Smooth muscle cell (in vitro differentiated cells): Measurements from ENCODE around the gene MEOX1. TPM values are rescaled to one million over a fixed set of nuclear protein-coding genes. Genes with fewer than 3 reads are reported as not detected.
A peak's percentile ranks its signal among the peaks of the same experiment; 100 is the strongest.

Experiments
- DNase-seq: peaks from one replicate; lab custom pipeline; 2025; ENCODE audit not compliant: unreplicated experiment; lab: John Stamatoyannopoulos, UW
- H2AFZ ChIP-seq: fragments of 200-600 bp; sonication (generic); 2 replicates; pipeline ENCODE4 v1.6.0; 2016; ENCODE audit warnings: antibody characterized with exemption, low read depth, mild to moderate bottlenecking
- H3F3A ChIP-seq: fragments of 200-600 bp; sonication (generic); 2 replicates; pipeline ENCODE4 v1.6.0; 2017; ENCODE audit warnings: antibody characterized with exemption, low read depth
- H3K27ac ChIP-seq: fragments of 200-600 bp; sonication (generic); 2 replicates; pipeline ENCODE4 v1.5.1; 2016; ENCODE audit warnings: low read depth, mild to moderate bottlenecking
- H3K27me3 ChIP-seq: fragments of 200-600 bp; sonication (generic); 2 replicates; pipeline ENCODE4 v1.6.1; 2016; ENCODE audit warnings: low read depth, mild to moderate bottlenecking
- H3K36me3 ChIP-seq: fragments of 200-600 bp; sonication (generic); 2 replicates; pipeline ENCODE4 v1.5.1; 2016; ENCODE audit warnings: low read depth
- H3K4me1 ChIP-seq: fragments of 200-600 bp; sonication (generic); 2 replicates; pipeline ENCODE4 v1.5.1; 2016; ENCODE audit warnings: low read depth
- H3K4me2 ChIP-seq: fragments of 200-600 bp; sonication (generic); 2 replicates; pipeline ENCODE4 v1.6.0; 2016; ENCODE audit warnings: mild to moderate bottlenecking
- H3K4me3 ChIP-seq: fragments of 200-600 bp; sonication (generic); 2 replicates; pipeline ENCODE4 v1.5.1; 2016; ENCODE audit warnings: mild to moderate bottlenecking
- H3K79me2 ChIP-seq: fragments of 200-600 bp; sonication (generic); 2 replicates; pipeline ENCODE4 v1.6.0; 2016; ENCODE audit warnings: low read depth, mild to moderate bottlenecking
- H3K9ac ChIP-seq: fragments of 200-600 bp; sonication (generic); 2 replicates; pipeline ENCODE4 v1.6.0; 2016; ENCODE audit warnings: low read depth
- H3K9me3 ChIP-seq: fragments of 200-600 bp; sonication (generic); replicated peaks from 2 replicates; pipeline ENCODE4 v1.5.1; 2016; ENCODE audit warnings: low read depth
- H4K20me1 ChIP-seq: fragments of 200-600 bp; sonication (generic); 2 replicates; pipeline ENCODE4 v1.6.0; 2016; ENCODE audit warnings: low read depth
- WGBS: methylation state at CpG from one replicate; pipeline ENCODE4 v1.1.7; 2016; ENCODE audit warnings: low lambda C conversion rate; 5-methylcytosine and 5-hydroxymethylcytosine counted together
- polyA plus RNA-seq: library from polyadenylated mRNA; unstranded; fragments of >200 nt; fragmentation: Nextera tagmentation; extraction: Ambion mirVana; gene quantifications from 2 replicates; pipeline ENCODE4 v1.2.1, GENCODE V29; 2016
- total RNA-seq: library from RNA; depleted of rRNA; stranded (reverse); fragments of >200 nt; gene quantifications from 2 replicates; pipeline ENCODE4 v1.2.3, GENCODE V29; 2014
- TF ChIP-seq, protein P1 (sequence below): fragments of 200-600 bp; sonication (generic); IDR thresholded peaks from 2 replicates; pipeline ENCODE4 v1.5.1; 2017; ENCODE audit warnings: borderline replicate concordance, mild to moderate bottlenecking, antibody characterized with exemption; ENCODE audit not compliant: insufficient read depth, poor library complexity, severe bottlenecking

The MEOX1 gene
- total and polyA plus RNA-seq, 2 experiments from 2014 or later: 0.58 to 1.7 TPM

DNA sequence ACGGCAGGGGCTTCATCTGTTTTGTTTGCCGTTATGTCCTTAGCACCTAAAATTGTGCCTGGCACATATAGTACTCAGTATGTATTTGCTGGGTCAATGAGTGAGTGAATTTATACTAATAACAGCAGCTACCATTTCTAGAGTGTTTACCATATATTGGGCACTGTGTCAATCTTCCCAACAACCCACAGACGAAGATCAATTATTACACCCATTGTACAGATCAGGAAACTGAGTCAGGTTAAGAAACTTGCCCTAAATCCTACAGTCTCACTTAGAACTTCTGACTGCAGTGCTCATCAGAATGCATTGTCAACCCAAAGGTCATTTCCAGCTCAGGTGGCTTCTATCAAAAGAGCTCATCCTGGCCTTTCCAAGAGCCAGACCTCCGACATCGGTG, 44.5 kb upstream of the MEOX1 start:
- Histone ChIP-seq H3K4me2 (no peak overlapping the region), H3K9ac (no peak overlapping the region), H3K27ac (no peak overlapping the region), H3K79me2 (no peaks in the 10 kb centered on the region), H3K4me1 (no peaks in the 10 kb centered on the region), H3F3A (no peaks in the 10 kb centered on the region), H3K9me3 (no peaks in the 10 kb centered on the region), H2AFZ (no peak overlapping the region), H3K36me3 (no peaks in the 10 kb centered on the region), H3K27me3 (no peaks in the 10 kb centered on the region), H4K20me1 (no peaks in the 10 kb centered on the region), H3K4me3 (no peak overlapping the region)
- no peak for DNase-seq
- 89% methylated on average over 5 of the region's 5 CpGs for WGBS
- TF ChIP-seq, protein P1, sequence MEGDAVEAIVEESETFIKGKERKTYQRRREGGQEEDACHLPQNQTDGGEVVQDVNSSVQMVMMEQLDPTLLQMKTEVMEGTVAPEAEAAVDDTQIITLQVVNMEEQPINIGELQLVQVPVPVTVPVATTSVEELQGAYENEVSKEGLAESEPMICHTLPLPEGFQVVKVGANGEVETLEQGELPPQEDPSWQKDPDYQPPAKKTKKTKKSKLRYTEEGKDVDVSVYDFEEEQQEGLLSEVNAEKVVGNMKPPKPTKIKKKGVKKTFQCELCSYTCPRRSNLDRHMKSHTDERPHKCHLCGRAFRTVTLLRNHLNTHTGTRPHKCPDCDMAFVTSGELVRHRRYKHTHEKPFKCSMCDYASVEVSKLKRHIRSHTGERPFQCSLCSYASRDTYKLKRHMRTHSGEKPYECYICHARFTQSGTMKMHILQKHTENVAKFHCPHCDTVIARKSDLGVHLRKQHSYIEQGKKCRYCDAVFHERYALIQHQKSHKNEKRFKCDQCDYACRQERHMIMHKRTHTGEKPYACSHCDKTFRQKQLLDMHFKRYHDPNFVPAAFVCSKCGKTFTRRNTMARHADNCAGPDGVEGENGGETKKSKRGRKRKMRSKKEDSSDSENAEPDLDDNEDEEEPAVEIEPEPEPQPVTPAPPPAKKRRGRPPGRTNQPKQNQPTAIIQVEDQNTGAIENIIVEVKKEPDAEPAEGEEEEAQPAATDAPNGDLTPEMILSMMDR: no peak

DNA sequence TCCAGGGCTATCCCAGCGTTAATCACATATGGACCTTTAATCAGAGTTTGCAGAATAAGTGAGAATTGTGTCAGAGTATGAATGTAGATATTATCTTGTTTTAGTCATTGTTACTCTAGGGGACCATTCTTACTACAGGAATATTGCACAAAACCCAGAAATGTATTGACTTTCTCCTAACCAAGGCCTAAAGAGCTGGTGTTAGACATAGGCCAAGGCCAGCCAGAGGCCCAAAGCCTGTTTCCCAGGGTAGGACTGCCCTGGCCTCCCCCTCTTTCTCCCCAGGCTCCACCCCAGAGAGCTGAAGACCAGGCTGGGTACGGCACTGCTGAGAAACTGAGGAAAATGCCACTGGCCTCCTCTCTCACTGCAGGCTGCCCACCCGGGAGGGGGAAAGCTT, 41.9 kb upstream of the MEOX1 start:
- WGBS: 90% methylated on average over 3 of the region's 3 CpGs
- no peaks in the 10 kb centered on the region for H3K4me1 ChIP-seq
- TF ChIP-seq, protein P1: no peak
- no peaks in the 10 kb centered on the region for H3F3A ChIP-seq
- H3K9ac ChIP-seq: no peak overlapping the region
- H3K79me2 ChIP-seq: no peaks in the 10 kb centered on the region
- H3K27me3 ChIP-seq: no peaks in the 10 kb centered on the region
- no peak for DNase-seq
- H3K4me3 ChIP-seq: no peak overlapping the region
- H2AFZ ChIP-seq: no peak overlapping the region
- no peak overlapping the region for H3K27ac ChIP-seq
- H4K20me1 ChIP-seq: no peaks in the 10 kb centered on the region
- no peaks in the 10 kb centered on the region for H3K36me3 ChIP-seq
- no peaks in the 10 kb centered on the region for H3K9me3 ChIP-seq
- H3K4me2 ChIP-seq: no peak overlapping the region

DNA sequence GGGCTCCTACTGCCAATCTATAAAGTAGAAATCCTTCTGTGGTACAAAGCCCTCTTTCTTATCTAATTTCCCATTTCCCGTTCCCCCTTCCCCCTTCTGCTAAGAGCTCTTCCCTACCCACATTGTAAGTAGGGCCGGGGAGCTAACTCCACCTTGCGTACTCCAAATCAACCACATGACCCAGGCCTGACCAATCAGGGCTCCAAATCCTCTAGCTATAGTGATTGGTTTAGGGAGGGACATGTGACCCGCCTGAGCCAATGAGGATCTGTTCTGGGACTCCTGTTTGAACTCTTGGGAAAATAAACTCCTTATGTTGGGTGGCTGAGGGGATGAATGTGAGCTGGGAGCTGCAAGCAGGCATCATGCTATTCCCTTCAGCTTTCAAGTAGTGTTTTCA, 40.9 kb upstream of the MEOX1 start:
- no peak for DNase-seq
- Histone ChIP-seq H3K4me1 (no peaks in the 10 kb centered on the region), H3K27me3 (no peaks in the 10 kb centered on the region), H3F3A (no peaks in the 10 kb centered on the region), H3K79me2 (no peaks in the 10 kb centered on the region), H2AFZ (no peak overlapping the region), H4K20me1 (no peaks in the 10 kb centered on the region), H3K27ac (no peak overlapping the region), H3K36me3 (no peaks in the 10 kb centered on the region), H3K4me3 (no peak overlapping the region), H3K9me3 (no peaks in the 10 kb centered on the region), H3K9ac (no peak overlapping the region), H3K4me2 (no peak overlapping the region)
- 93% methylated on average over 4 of the region's 4 CpGs for WGBS
- TF ChIP-seq, protein P1: no peak

DNA sequence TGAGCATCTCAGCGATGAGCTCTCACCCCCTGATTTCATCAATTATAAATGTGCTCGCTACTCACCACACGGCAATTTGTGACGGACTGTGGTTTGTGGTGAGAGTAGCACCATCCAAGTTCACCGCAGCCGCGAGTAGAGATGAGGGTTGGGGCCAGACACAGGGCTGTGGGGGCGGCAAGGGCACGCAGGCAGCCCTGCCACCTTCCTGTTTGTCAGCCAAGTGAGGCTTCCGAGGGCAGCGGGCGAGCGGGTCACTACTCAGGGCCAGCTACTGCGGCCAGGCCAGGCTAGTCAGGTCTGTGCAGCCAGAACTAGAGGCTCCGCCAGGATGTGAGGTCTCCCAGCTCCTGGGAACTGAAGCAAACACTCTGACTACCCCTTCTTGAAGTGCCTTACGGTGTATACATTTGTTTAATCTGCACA, 39.6 kb upstream of the MEOX1 start:
- peak overlapping the region; percentile 48 for H3K4me2 ChIP-seq
- TF ChIP-seq, protein P1: no peak
- no peak overlapping the region for H3K4me3 ChIP-seq

More for the DNA sequence above, 39.6 kb upstream of the MEOX1 start:
- Histone ChIP-seq H3K79me2 (no peaks in the 10 kb centered on the region), H3K27ac (no peak overlapping the region), H3K4me1 (no peaks in the 10 kb centered on the region), H3K9ac (no peak overlapping the region), H4K20me1 (no peaks in the 10 kb centered on the region), H3K27me3 (no peaks in the 10 kb centered on the region), H3F3A (no peaks in the 10 kb centered on the region), H3K9me3 (no peaks in the 10 kb centered on the region), H2AFZ (no peak overlapping the region), H3K36me3 (no peaks in the 10 kb centered on the region)
- 73% methylated on average over 16 of the region's 16 CpGs for WGBS
- DNase-seq: no peak
